ENCODE results near the gene ANKRD23.

The ANKRD23 gene

GRCh38 chr2:96835830-96836229 is 8.0 kb downstream of the ANKRD23 start:
- FAIRE-seq, result no peak

DNA sequence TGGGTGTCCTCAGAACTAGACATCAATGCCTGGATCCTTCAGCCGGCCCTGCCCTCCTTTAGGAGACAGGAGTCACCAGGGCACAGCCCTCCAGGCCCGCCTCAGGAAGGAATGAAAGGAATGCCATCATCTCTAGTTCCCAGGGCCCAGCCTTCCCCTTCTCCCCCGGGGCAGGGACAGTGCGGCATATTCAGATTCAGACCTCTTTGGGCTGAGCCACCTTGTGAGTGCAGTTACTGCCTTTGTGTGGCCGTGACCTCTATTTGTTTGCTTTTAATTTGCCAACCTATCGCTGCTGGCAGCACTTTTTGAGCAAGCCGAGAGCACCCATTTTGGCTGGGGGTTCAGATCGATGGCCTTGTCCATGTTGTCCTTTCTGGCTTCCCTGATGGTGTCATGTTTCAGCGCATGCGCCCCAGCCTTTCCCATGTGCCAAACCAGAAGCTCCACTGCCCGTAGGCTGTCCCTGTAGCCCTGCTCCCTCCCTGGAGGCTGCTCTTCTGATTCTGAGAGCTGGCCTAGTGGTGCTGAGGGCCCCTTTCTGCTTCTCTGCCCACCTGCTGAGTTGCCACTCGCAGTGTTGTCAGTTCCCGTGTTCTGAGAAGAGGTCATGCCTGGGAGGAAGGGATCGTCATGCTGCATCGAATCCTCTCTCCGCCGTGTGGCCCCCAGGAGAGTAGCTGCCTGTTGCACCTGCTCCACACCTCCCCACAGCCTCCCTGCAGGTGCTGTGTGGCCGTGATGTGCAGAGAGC is 10.9 kb downstream of the ANKRD23 start:
- FAIRE-seq, result no peak

DNA sequence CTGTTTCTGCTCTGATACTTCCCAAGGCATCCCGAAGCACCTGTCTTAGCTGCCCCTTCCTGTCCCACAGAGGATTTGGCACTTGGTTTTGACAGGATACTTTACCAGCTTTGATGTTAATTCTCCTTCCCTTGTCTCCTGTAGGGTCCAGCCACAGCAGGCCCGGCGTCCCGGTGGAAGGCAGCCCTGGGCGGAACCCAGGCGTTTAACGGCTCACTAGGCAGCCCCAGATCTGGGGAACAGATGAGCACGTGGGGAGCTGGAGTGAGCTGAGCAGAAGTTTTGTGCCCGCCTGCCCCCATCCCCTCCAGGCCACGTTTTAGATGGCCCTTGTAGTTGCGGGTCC is 11.4 kb downstream of the ANKRD23 start:
- no peak for FAIRE-seq

DNA sequence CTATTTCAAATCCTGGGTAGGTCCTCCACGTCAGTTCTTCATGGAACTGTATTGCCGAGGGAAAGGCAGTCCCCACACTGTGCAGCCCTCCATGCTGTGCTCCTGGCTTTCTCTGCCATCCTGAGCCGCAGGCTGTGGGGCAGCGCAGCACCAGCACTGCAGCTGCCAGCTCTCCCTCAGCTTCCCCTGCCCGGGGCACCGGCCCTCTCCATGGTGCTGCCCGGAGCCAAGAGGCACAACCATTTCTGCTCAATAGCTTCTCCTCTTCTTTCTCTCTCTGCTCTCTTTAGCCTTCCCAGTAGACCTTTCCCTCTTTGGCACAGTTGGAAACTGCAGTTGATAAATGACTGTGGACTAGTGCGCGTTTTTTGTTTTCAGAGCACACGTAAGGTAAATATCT is 12.1 kb downstream of the ANKRD23 start:
- no peak for FAIRE-seq

DNA sequence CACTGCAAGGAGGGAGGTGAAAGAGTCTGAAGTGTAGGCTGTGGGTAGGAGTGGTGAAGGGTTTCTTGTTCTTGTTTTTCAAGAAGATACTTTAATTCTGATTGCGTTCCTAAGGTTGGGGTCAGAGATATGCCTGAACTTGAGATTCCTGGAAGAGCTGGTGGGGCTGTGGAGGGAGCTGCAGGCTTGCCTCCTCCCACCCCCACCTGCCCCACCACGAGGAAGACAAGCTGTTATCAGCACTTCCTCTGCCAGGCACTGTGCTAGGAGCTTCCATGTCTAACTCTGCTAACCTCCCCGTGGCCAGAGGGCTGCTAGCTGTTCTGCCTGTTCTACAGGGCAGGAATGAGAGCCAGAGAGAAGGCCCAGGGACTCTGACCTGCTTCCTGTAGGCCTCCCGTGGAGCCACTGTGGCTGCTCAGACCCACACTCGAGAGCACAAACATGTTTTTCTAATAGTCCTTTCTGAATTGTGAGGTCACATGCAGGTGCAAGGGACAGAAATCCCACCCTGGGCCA is 13.7 kb downstream of the ANKRD23 start:
- FAIRE-seq, result no peak

DNA sequence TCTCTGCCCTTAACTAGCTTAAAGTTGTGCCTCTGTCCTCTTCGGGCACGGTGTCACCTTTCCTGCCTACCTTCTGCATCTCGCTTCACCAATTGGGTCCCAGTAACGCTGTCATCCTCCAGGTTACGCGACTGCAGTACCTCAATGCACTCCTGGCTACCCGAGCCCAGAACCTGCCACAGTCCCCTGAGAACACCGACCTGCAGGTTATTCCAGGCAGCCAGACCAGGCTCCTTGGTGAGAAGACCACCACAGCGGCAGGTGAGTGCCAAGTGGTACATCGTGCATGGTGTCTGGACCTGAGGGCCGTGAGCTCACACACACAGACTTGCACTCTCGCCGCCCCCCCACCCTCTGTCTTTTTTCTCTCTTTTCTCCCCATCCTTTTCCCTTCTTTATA is 14.9 kb downstream of the ANKRD23 start:
- FAIRE-seq, result no peak

- FAIRE-seq, result no peak
Observed at GRCh38 chr2:96828436-96828835, 15.4 kb downstream of the ANKRD23 start.

GRCh38 chr2:96826546-96827278 is 17.1 kb downstream of the ANKRD23 start:
- FAIRE-seq, result no peak

GRCh38 chr2:96825057-96825456 is 18.8 kb downstream of the ANKRD23 start:
- FAIRE-seq, result no peak

GRCh38 chr2:96824079-96824870 is 19.5 kb downstream of the ANKRD23 start:
- FAIRE-seq, result no peak

GRCh38 chr2:96823198-96823597 is 20.6 kb downstream of the ANKRD23 start:
- FAIRE-seq, result no peak

- no peak for FAIRE-seq
Observed at GRCh38 chr2:96822786-96823185, 21.0 kb downstream of the ANKRD23 start.

- FAIRE-seq, result no peak
Observed at GRCh38 chr2:96821113-96821675, 22.6 kb downstream of the ANKRD23 start.

- FAIRE-seq, result no peak
Observed at GRCh38 chr2:96819876-96820511, 23.8 kb downstream of the ANKRD23 start.

DNA sequence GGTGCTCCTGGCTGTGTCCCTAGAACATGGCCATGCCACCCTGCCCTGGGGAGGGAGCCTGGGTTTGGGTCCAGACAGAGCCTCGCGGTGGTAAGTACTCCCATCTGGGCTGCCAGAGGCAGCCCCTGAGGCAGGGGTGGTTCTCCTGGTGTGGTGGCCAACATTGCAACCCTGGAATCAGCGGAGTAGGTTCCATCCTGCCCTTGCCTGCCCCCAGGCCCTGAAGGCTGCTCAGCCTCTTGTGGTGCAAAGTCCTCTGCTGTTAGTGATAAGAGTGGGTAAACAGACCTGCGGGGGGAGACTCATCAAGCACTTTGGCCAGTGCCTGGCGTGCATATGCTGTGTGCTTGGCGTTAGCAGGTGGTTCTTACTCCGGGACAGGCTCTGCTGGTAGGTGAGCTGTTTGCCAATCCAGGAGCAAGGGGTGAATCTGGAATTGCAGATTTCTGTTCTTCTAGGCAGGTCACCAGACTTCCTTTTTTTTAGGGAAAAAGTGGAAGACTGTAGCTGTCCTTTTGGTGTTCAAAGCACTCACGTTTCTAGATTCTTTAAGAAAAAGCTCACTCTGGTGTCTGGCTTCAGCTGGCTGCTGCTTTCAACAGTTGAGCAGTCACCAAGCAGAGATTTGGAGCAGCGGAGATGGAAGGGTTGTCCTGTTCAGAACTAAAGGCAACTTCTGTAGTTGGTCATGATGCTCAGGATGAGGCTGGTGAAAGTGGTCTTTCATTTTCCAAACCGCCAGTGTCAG is 24.5 kb downstream of the ANKRD23 start:
- no peak for FAIRE-seq

DNA sequence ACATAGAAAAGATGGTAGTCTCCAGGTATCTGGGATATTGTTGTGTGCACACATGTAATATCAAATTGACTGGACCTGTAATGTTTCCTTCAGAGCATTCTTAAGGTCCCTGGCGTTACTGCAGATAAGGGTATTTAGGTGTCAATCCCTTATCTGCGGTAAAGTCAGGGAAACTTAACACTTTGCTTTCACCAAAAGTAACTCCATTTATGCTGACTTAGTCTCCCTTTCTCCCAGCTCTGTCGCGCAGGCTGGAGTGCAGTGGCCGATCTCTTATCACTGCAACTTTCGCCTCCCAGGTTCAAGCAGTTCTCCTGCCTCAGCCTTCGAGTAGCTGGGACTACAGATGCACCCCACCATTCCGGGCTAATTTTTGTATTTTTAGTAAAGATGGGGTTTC is 25.9 kb downstream of the ANKRD23 start:
- FAIRE-seq, result no peak

GRCh38 chr2:96816836-96817702 is 26.8 kb downstream of the ANKRD23 start:
- no peak for FAIRE-seq

DNA sequence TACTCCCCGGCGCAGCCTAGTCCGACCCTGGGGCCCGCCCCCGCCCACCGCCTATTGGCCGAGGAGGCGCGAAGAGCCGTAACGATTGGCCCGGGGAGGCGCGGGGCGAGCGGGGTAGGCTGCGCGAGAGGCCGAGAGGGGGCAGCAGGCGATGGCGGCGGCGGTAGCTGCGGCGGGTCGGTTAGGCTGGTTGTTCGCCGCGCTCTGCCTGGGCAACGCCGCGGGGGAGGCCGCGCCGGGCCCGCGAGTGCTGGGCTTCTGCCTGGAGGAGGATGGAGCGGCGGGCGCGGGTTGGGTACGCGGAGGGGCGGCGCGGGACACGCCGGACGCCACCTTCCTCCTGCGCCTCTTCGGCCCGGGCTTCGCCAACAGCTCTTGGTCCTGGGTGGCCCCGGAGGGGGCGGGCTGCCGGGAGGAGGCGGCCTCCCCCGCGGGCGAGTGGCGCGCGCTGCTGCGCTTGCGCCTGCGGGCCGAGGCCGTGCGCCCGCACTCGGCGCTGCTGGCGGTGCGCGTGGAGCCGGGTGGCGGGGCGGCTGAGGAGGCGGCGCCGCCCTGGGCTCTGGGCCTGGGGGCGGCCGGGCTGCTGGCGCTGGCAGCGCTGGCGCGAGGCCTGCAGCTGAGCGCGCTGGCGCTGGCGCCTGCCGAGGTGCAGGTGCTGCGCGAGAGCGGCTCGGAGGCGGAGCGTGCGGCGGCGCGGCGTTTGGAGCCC is 27.5 kb downstream of the ANKRD23 start, which contains the start of gene CNNM3:
TSS of gene CNNM3 (plus strand) at position 142 of the 709 bp plus-strand sequence. CDS start at position 152, 10 bp downstream.
- no peak for FAIRE-seq

DNA sequence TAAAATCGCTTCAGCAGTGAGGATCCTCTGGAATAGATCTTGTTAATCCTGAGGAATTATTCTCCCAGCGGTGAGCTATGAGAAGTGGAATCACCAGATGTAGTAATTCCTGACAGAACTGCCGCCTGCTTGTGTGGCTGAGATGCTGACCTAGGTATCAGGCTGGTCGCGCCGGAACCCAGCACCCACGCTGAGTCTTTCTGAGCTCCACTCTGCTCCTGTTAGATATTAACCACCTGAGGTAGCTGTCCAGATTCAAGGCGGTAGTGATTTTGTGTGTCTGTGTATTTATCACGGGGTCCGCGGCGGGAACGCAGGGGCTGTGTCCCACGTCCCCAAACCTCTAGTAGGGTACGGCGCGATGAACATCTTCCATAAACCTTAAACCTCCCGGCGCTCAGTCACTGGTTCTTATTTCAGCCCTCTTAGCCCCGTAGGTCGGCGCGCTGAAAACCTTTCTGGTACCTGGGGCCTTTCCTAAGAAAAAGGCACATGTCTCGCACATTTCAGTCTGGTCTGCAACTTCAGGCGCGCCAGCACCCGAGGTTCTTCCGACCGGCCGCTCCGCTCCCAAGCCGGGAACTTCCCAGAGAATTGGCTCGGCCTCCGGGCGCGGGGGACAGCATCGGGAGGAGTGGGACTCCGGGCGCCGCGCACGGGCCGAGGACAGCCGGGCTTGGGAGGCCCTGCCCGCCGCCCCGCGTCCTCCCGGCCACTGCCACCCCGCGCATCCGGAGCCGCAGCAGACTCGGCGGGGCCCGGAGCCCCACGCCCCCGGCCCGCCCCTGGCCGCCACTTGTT is 28.3 kb downstream of the ANKRD23 start:
- FAIRE-seq, result no peak
